ENCODE measurements around the gene AKAP6. TPM values are rescaled to one million over a fixed set of nuclear protein-coding genes. Genes with fewer than 3 reads are reported as not detected.

AKAP6 gene
- total RNA-seq, 1 experiment from 2014 or later, result 1.9 TPM

DNA sequence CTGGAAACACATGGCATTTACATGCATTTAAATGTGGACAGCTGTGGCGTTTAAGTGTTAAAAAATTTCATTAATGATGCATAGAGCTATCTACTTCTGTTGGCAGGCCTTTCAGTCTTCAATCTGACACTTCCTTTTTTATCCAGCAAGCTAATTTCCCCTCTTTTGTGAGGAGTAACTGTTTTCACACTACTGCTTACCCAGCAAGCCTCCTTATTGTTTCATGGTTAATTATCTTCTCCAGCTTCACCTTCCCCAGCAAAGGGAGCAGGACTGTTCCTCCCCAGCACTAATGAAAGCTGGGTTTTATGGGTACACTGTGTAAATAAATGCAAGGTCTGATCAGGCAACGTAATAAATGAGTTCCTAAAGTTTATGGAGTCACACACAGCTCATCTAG, 480.2 kb downstream of the AKAP6 start:
- no peaks in the 10 kb centered on the region for H3K9me2 ChIP-seq (ENCODE audit: insufficient read depth)
- no peak overlapping the region for H3K9ac ChIP-seq (ENCODE audit: low read length)
- H3K9me3 ChIP-seq (ENCODE audit: control insufficient read depth in 1 of 2, insufficient read depth in 1 of 2, low read depth in 1 of 2, low read length in 2 of 2), result no peaks in the 10 kb centered on the region
- intact Hi-C loops (cut with micrococcal nuclease), result no loop called here
- BruUV-seq (replicated peaks), result no TSS peak
- ATAC-seq (no peak), DNase-seq (ENCODE audit: low read depth, low spot score) (no peak)
- H3K27me3 ChIP-seq (ENCODE audit: insufficient read depth, low read length), result no peaks in the 10 kb centered on the region; the same call in 1 of the 2 replicates
- no peak overlapping the region for H2AFZ ChIP-seq (ENCODE audit: low read depth, low read length, poor library complexity, severe bottlenecking)
- H3K36me3 ChIP-seq (ENCODE audit: control insufficient read depth in 1 of 2, insufficient read depth in 2 of 2, low read length in 2 of 2), result no peaks in the 10 kb centered on the region
- RAD21 ChIA-PET (ENCODE audit: low non-redundant PET in 1 of 2, low total read pairs in 2 of 2, uncharacterized antibody in 2 of 2, unreplicated experiment in 2 of 2), result no interaction called here
- H4K20me1 ChIP-seq (ENCODE audit: insufficient read depth), result no peaks in the 10 kb centered on the region
- no peak overlapping the region for H3K27ac ChIP-seq (ENCODE audit: low read depth, low read length)
- no peak overlapping the region for H3K4me2 ChIP-seq (ENCODE audit: low read length)
- H3K79me2 ChIP-seq (ENCODE audit: insufficient read depth, low read length), result no peaks in the 10 kb centered on the region
- CTCF ChIA-PET, result no interaction called here
- TF ChIP-seq EGR1 (IDR thresholded peaks at IDR 0.05; ENCODE audit: low read depth) (no peak), EZH2phosphoT487 (IDR thresholded peaks at IDR 0.05; ENCODE audit: borderline replicate concordance) (no peak)
- no peaks in the 10 kb centered on the region for H3K4me1 ChIP-seq (ENCODE audit: control insufficient read depth in 1 of 2, insufficient read depth in 2 of 2, low read length in 2 of 2)
- no peak overlapping the region for H3K4me3 ChIP-seq (replicated peaks in 1 of 2; ENCODE audit: low read depth in 1 of 2, low read length in 2 of 2)
- POLR2A ChIA-PET, result no interaction called here

DNA sequence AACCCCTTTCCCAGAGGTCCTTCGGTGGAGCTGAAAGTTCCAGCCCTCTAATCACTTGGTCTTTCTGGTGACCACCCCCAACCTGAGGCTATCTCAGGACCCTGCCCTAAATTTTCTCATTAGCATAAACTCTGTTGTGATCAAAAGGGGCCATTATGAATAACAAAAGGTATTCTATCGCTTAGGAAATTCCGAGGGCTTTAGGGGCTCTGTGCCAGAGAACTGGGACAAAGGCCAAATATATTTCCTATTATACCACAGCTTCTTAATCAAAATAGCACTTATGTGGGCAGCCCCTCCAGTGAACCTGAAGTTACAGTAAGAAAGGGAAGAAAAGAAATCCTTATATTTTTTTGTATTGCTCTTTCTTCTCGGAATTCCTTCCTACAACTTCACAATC, 484.3 kb downstream of the AKAP6 start:
- Histone ChIP-seq H3K27me3 (ENCODE audit: insufficient read depth, low read length) (no peaks in the 10 kb centered on the region; the same call in 1 of the 2 replicates), H3K27ac (ENCODE audit: low read depth, low read length) (no peak overlapping the region), H3K9me2 (ENCODE audit: insufficient read depth) (no peaks in the 10 kb centered on the region), H3K79me2 (ENCODE audit: insufficient read depth, low read length) (no peaks in the 10 kb centered on the region), H4K20me1 (ENCODE audit: insufficient read depth) (no peaks in the 10 kb centered on the region), H3K4me3 (replicated peaks in 1 of 2; ENCODE audit: low read depth in 1 of 2, low read length in 2 of 2) (no peak overlapping the region), H3K9ac (ENCODE audit: low read length) (no peak overlapping the region), H3K4me1 (ENCODE audit: control insufficient read depth in 1 of 2, insufficient read depth in 2 of 2, low read length in 2 of 2) (no peaks in the 10 kb centered on the region), H2AFZ (ENCODE audit: low read depth, low read length, poor library complexity, severe bottlenecking) (no peak overlapping the region), H3K4me2 (ENCODE audit: low read length) (no peak overlapping the region), H3K9me3 (ENCODE audit: control insufficient read depth in 1 of 2, insufficient read depth in 1 of 2, low read depth in 1 of 2, low read length in 2 of 2) (no peaks in the 10 kb centered on the region), H3K36me3 (ENCODE audit: control insufficient read depth in 1 of 2, insufficient read depth in 2 of 2, low read length in 2 of 2) (no peaks in the 10 kb centered on the region)
- POLR2A ChIA-PET, result no interaction called here
- ATAC-seq, result no peak
- RAD21 ChIA-PET (ENCODE audit: low non-redundant PET in 1 of 2, low total read pairs in 2 of 2, uncharacterized antibody in 2 of 2, unreplicated experiment in 2 of 2), result no interaction called here
- CTCF ChIA-PET, result no interaction called here
- intact Hi-C loops (cut with micrococcal nuclease), result no loop called here
- TF ChIP-seq POLR2A (IDR thresholded peaks at IDR 0.05; ENCODE audit: borderline replicate concordance, extremely low read depth, insufficient read depth, insufficient read length), result no peak
- no peak for TF ChIP-seq EGR1 (IDR thresholded peaks at IDR 0.05; ENCODE audit: low read depth)
- TF ChIP-seq, protein P1, sequence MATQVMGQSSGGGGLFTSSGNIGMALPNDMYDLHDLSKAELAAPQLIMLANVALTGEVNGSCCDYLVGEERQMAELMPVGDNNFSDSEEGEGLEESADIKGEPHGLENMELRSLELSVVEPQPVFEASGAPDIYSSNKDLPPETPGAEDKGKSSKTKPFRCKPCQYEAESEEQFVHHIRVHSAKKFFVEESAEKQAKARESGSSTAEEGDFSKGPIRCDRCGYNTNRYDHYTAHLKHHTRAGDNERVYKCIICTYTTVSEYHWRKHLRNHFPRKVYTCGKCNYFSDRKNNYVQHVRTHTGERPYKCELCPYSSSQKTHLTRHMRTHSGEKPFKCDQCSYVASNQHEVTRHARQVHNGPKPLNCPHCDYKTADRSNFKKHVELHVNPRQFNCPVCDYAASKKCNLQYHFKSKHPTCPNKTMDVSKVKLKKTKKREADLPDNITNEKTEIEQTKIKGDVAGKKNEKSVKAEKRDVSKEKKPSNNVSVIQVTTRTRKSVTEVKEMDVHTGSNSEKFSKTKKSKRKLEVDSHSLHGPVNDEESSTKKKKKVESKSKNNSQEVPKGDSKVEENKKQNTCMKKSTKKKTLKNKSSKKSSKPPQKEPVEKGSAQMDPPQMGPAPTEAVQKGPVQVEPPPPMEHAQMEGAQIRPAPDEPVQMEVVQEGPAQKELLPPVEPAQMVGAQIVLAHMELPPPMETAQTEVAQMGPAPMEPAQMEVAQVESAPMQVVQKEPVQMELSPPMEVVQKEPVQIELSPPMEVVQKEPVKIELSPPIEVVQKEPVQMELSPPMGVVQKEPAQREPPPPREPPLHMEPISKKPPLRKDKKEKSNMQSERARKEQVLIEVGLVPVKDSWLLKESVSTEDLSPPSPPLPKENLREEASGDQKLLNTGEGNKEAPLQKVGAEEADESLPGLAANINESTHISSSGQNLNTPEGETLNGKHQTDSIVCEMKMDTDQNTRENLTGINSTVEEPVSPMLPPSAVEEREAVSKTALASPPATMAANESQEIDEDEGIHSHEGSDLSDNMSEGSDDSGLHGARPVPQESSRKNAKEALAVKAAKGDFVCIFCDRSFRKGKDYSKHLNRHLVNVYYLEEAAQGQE (IDR thresholded peaks at IDR 0.05; ENCODE audit: low read depth), result no peak
- no peak for TF ChIP-seq YY1 (IDR thresholded peaks at IDR 0.05; ENCODE audit: extremely low read depth, insufficient replicate concordance, low read depth, low read length)
- no peak for TF ChIP-seq POLR2AphosphoS5 (IDR thresholded peaks at IDR 0.05; ENCODE audit: low read depth, low read length)
- no peak for TF ChIP-seq CBX3 (IDR thresholded peaks at IDR 0.05; ENCODE audit: low read depth)
- DNase-seq (ENCODE audit: low read depth, low spot score), result no peak
- BruUV-seq (replicated peaks), result no TSS peak
